ENCODE measurements around the gene TBC1D22B.

TBC1D22B gene

DNA sequence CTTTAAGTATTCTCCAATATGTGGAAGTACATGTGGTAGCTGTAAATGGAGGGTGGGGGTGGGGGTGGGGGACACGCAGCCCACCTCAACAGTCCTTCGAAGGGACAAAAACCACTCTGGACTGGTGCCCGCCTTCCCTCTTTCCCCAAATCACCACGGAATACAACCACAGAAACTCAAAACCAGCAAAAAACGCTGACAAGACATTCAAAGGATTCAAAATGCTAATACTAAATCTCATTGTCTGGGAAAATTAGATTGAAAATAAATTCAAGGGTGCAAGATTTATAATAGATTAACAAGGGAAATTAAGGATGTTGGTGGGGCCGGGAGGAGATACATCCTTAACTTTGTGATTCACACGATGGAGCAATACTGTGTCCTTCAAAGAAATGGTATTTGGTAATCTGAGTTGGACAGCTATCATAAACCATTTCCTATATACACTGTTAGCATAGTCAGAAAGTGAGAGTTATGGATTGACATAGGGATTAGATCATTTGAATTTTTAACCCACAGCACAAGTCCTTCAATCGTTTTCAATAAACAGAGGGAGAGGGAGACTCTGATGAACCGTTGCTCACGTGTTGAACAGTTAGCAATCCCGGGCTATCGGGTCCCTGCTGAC, 766 bp upstream of the TBC1D22B start:
- FAIRE-seq = peak; percentile 80
- DNase-seq (ENCODE audit: insufficient read length) = no peak
- TF ChIP-seq POLR2AphosphoS5 (IDR thresholded peaks at IDR 0.05; ENCODE audit: low read depth, low read length) (no peak), POLR2A (IDR thresholded peaks at IDR 0.05; ENCODE audit: low read depth, low read length) (no peak), TAF1 (IDR thresholded peaks at IDR 0.05; ENCODE audit: borderline replicate concordance, low read depth, low read length) (no peak)

GRCh38 chr6:37257320-37257633, 295 bp upstream of the TBC1D22B start:
- FAIRE-seq = no peak
- TF ChIP-seq TAF1 (IDR thresholded peaks at IDR 0.05; ENCODE audit: borderline replicate concordance, low read depth, low read length) = no peak
- DNase-seq (ENCODE audit: insufficient read length) = no peak

DNA sequence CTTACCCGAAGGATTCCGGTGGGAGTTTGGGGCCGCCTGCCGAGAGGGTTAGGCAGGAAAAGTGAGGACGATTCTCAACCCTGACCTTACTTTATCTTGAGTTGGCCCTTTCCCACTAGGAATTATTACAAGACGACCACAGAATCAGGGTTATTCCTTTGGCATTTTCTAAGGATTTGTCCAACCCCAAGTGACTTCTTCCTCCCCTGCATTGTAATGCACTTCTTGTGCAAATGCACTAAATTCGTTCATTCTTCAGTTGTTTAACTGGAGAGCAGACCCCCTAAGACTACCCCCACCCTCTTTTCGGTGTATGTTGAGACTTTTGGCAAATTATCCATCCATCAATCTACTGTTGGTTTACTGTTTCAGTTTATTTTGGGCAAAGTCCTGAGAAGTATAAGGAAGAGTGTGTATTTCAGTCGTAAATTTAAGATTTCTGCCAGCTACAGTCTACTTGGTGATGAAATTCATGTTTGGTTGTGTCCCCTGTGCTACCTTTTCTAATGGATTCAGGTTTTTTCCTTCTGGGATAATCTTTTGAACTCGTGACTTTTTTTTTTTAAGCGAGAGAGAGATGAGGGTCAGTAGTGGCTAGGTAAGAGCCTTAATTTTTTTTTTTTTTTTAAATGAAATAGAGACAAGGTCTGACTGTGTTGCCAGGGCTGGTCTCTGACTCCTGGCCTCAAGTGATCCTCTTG, 983 bp downstream of the TBC1D22B start:
- TF ChIP-seq TAF1 (IDR thresholded peaks at IDR 0.05; ENCODE audit: borderline replicate concordance, low read depth, low read length) (no peak), POLR2A (IDR thresholded peaks at IDR 0.05; ENCODE audit: low read depth, low read length) (no peak), POLR2AphosphoS5 (IDR thresholded peaks at IDR 0.05; ENCODE audit: low read depth, low read length) (no peak)
- FAIRE-seq = peak; percentile 30
- no peak for DNase-seq (ENCODE audit: insufficient read length)

DNA sequence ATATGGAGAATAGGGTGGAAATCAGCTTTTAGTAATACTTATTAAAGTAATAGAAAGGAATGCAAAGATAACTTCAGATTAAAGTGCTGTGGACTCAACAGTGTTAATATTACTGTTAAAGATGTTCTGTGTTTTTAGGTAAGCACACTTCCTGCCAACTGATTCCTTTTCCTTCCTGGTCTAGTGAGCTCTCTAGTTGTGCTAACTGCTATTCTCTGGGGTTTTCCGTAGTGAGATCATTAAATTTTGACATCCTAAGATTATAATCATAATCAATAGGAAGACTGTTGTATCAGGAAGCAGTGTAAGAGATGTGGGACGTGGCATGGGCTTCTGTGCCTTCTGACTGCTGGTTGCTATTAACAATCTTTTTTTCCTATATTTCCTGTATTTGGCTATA, 1.6 kb downstream of the TBC1D22B start:
- DNase-seq (ENCODE audit: insufficient read length) = no peak
- FAIRE-seq = no peak
- TF ChIP-seq POLR2AphosphoS5 (IDR thresholded peaks at IDR 0.05; ENCODE audit: low read depth, low read length) = no peak
- no peak for TF ChIP-seq TAF1 (IDR thresholded peaks at IDR 0.05; ENCODE audit: borderline replicate concordance, low read depth, low read length)
- TF ChIP-seq POLR2A (IDR thresholded peaks at IDR 0.05; ENCODE audit: low read depth, low read length) = no peak

DNA sequence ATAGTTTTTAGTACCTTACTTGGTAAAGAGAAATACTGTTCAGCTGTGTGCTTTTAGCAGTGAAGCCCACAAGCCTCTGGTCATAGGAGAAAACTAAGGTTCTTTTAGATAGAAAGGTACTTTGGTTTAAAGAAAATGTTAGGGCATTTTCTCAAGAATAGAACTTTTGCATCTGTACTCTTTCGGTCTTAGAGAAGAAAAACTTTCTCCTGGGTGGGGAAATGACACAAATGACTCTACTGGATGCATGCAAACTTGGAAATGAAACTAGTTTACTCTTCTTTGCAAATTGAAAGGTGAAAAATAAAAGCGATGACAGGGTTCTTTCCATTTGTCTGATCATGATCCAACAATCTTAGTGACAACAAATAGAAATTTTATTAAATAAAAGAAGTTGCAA, 2.5 kb downstream of the TBC1D22B start:
- no peak for TF ChIP-seq POLR2AphosphoS5 (IDR thresholded peaks at IDR 0.05; ENCODE audit: low read depth, low read length)
- no peak for TF ChIP-seq POLR2A (IDR thresholded peaks at IDR 0.05; ENCODE audit: low read depth, low read length)
- no peak; the same call in 1 of the 2 replicates for TF ChIP-seq TAF1 (IDR thresholded peaks at IDR 0.05; ENCODE audit: borderline replicate concordance, low read depth, low read length)
- peak; percentile 73 for FAIRE-seq
- no peak for DNase-seq (ENCODE audit: insufficient read length)

DNA sequence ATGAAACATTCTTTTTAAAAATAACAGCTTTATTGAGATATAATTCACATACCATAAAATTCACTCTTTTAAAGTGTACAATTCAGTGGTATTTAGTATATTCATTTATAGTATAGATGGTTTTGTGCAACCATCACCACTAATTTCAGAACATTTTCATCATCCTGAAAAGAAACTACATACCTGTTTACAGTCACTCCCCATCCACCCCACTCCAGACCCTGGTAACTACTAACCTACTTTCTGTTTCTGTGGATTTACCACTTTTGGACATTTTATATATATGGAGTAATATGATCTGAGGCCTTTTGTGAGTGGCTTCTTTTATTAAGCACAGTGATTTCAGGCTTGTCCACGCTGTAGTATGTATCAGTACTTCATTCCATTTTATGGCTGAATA, 2.9 kb downstream of the TBC1D22B start:
- FAIRE-seq (peak; percentile 40), DNase-seq (ENCODE audit: insufficient read length) (no peak)
- TF ChIP-seq TAF1 (IDR thresholded peaks at IDR 0.05; ENCODE audit: borderline replicate concordance, low read depth, low read length) = no peak
- TF ChIP-seq POLR2A (IDR thresholded peaks at IDR 0.05; ENCODE audit: low read depth, low read length) = no peak
- TF ChIP-seq POLR2AphosphoS5 (IDR thresholded peaks at IDR 0.05; ENCODE audit: low read depth, low read length) = no peak

DNA sequence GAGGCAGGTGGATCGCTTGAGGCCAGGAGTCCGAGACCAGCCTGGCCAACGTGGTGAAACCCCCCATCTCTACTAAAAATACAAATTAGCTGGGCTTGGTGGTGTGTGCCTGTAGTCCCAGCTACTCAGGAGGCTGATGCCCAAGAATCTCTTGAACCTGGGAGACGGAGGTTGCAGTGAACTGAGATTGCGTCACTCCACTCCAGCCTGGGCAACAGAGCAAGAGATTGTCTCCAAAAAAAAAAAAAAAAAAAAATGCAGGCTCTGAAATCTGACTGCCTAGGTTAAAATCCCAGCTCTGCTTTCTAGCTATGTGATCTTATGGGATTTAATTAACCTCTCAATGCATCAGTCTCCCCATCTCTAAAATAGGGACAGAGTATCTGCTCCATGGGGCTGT, 3.6 kb downstream of the TBC1D22B start:
- TF ChIP-seq POLR2AphosphoS5 (IDR thresholded peaks at IDR 0.05; ENCODE audit: low read depth, low read length) (no peak), TAF1 (IDR thresholded peaks at IDR 0.05; ENCODE audit: borderline replicate concordance, low read depth, low read length) (no peak), POLR2A (IDR thresholded peaks at IDR 0.05; ENCODE audit: low read depth, low read length) (no peak)
- FAIRE-seq (no peak), DNase-seq (ENCODE audit: insufficient read length) (no peak)

- TF ChIP-seq POLR2A (IDR thresholded peaks at IDR 0.05; ENCODE audit: low read depth, low read length) (no peak), TAF1 (IDR thresholded peaks at IDR 0.05; ENCODE audit: borderline replicate concordance, low read depth, low read length) (no peak), POLR2AphosphoS5 (IDR thresholded peaks at IDR 0.05; ENCODE audit: low read depth, low read length) (no peak)
- DNase-seq (ENCODE audit: insufficient read length) = no peak
- FAIRE-seq = no peak
Observed at GRCh38 chr6:37262446-37263026, 5.0 kb downstream of the TBC1D22B start.

- no peak for TF ChIP-seq TAF1 (IDR thresholded peaks at IDR 0.05; ENCODE audit: borderline replicate concordance, low read depth, low read length)
- no peak for TF ChIP-seq POLR2AphosphoS5 (IDR thresholded peaks at IDR 0.05; ENCODE audit: low read depth, low read length)
- TF ChIP-seq POLR2A (IDR thresholded peaks at IDR 0.05; ENCODE audit: low read depth, low read length) = no peak
- FAIRE-seq = no peak
- DNase-seq (ENCODE audit: insufficient read length) = no peak
Observed at GRCh38 chr6:37265001-37265400, 7.4 kb downstream of the TBC1D22B start.

GRCh38 chr6:37265860-37266259, 8.3 kb downstream of the TBC1D22B start:
- DNase-seq (ENCODE audit: insufficient read length) (no peak), FAIRE-seq (peak; percentile 24)
- no peak for TF ChIP-seq POLR2AphosphoS5 (IDR thresholded peaks at IDR 0.05; ENCODE audit: low read depth, low read length)
- TF ChIP-seq TAF1 (IDR thresholded peaks at IDR 0.05; ENCODE audit: borderline replicate concordance, low read depth, low read length) = no peak
- no peak for TF ChIP-seq POLR2A (IDR thresholded peaks at IDR 0.05; ENCODE audit: low read depth, low read length)

GRCh38 chr6:37269105-37269504, 11.5 kb downstream of the TBC1D22B start:
- FAIRE-seq = no peak
- DNase-seq (ENCODE audit: insufficient read length) = no peak
- TF ChIP-seq TAF1 (IDR thresholded peaks at IDR 0.05; ENCODE audit: borderline replicate concordance, low read depth, low read length) = no peak
- TF ChIP-seq POLR2AphosphoS5 (IDR thresholded peaks at IDR 0.05; ENCODE audit: low read depth, low read length) = no peak
- TF ChIP-seq POLR2A (IDR thresholded peaks at IDR 0.05; ENCODE audit: low read depth, low read length) = no peak

Data from GM12892 (cell line).